ENCODE measurements around the gene HPS5.

- TF ChIP-seq CTCF (conservative IDR thresholded peaks at IDR 0.05) (no peak), EZH2 (IDR thresholded peaks at IDR 0.05; ENCODE audit: low read depth) (no peak)
Measured at GRCh38 chr11:18310800-18311340, 11.1 kb downstream of the HPS5 start.

Measured in PC-9 (cell line).